ENCODE measurements around the gene TMEM125. TPM values are rescaled to one million over a fixed set of nuclear protein-coding genes. Genes with fewer than 3 reads are reported as not detected.
A peak's percentile ranks its signal among the peaks of the same experiment; 100 is the strongest.

TMEM125 gene
- total RNA-seq, 1 donor from 2014 or later = 1.2 TPM

DNA sequence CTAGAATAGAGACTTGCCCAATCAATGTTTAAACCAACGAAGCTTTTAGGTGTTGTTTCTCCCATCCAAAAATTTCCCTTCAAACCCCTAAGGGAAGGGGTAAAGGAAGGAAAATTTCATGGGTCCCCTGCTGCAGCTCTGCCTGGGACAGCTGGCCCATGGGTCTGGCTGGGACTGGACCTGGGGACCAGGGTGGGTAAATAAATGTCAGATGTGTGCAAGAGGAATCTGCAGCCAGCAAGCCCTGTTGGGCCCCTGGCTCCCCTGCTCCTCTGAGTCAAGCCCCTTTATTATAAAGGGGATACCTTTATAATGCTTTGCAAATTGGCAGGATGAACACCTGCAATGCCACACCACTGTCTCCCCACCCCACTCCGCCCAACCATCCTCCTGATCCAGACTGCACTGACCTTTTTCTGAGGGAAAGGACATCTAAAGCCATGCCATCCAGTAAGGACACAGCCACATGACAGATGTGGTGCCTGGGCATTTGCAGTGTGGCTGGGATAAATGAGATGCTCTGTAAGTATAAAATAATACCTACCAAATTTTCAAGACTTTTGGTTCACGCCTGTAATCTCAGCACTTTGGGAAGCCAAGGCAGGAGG, 1.9 kb upstream of the TMEM125 start:
- DNase-seq (ENCODE audit: extremely low spot score in 2 of 2) = peak in 1 of 2 donors; percentile 60
- Histone ChIP-seq H3K4me1 (peaks cover 5% of the 10 kb centered on the region), H3K27ac (no peak overlapping the region), H3K4me3 (no peak overlapping the region), H3K36me3 (no peaks in the 10 kb centered on the region), H3K27me3 (no peaks in the 10 kb centered on the region), H3K9me3 (no peaks in the 10 kb centered on the region)
- intact Hi-C loops (cut with DNase I) = no loop called here
- TF ChIP-seq POLR2AphosphoS5 (IDR thresholded peaks at IDR 0.05; ENCODE audit: insufficient read depth in 1 of 2, low read depth in 1 of 2) (no peak), POLR2A (IDR thresholded peaks at IDR 0.05) (no peak)
- TF ChIP-seq, protein P1, sequence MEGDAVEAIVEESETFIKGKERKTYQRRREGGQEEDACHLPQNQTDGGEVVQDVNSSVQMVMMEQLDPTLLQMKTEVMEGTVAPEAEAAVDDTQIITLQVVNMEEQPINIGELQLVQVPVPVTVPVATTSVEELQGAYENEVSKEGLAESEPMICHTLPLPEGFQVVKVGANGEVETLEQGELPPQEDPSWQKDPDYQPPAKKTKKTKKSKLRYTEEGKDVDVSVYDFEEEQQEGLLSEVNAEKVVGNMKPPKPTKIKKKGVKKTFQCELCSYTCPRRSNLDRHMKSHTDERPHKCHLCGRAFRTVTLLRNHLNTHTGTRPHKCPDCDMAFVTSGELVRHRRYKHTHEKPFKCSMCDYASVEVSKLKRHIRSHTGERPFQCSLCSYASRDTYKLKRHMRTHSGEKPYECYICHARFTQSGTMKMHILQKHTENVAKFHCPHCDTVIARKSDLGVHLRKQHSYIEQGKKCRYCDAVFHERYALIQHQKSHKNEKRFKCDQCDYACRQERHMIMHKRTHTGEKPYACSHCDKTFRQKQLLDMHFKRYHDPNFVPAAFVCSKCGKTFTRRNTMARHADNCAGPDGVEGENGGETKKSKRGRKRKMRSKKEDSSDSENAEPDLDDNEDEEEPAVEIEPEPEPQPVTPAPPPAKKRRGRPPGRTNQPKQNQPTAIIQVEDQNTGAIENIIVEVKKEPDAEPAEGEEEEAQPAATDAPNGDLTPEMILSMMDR (IDR thresholded peaks at IDR 0.05) = no peak

DNA sequence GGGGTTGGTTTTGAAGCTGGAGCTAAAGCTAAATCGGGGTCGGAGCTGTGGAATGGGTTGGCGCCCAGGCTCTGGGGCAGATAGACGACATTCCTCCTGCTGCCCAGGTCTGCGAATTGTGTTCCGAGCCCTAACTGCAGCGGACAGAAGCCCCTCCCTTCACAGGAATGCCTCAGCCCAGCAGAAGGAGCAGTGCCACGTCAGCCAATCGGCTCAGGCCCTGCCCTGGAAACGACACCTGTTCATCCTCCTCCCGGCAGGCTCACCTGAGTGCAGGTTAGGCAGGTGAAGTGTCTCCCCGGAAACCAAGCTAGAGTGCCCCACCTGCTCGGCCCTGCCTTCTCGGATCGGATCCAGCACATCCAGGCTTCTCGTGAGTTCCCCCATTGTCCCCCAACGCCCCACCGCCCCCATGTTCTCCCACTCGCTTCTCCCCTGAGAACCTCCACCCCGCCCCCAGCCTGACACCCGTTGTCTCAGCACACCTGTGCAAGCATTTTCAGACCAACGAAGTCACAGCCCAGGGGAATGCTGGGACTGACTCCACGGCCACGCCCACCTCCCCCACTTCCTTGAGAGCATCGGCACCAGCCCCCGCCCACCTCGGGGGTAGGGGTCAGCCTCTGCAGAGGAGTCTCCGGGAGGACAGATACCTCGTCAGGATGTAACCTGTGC, 775 bp downstream of the TMEM125 start:
- Histone ChIP-seq H3K9me3 (no peaks in the 10 kb centered on the region), H3K27me3 (no peaks in the 10 kb centered on the region), H3K36me3 (no peaks in the 10 kb centered on the region), H3K4me1 (peaks cover 5% of the 10 kb centered on the region), H3K27ac (no peak overlapping the region), H3K4me3 (peak overlapping the region in 1 of 2 donors; percentile 2)
- intact Hi-C loops (cut with DNase I) = no loop called here
- TF ChIP-seq, protein P1 (IDR thresholded peaks at IDR 0.05) = no peak
- TF ChIP-seq POLR2AphosphoS5 (IDR thresholded peaks at IDR 0.05; ENCODE audit: insufficient read depth in 1 of 2, low read depth in 1 of 2) = no peak
- no peak for TF ChIP-seq POLR2A (IDR thresholded peaks at IDR 0.05)
- peak; percentile 72 to 94 for DNase-seq (ENCODE audit: extremely low spot score in 2 of 2)

DNA sequence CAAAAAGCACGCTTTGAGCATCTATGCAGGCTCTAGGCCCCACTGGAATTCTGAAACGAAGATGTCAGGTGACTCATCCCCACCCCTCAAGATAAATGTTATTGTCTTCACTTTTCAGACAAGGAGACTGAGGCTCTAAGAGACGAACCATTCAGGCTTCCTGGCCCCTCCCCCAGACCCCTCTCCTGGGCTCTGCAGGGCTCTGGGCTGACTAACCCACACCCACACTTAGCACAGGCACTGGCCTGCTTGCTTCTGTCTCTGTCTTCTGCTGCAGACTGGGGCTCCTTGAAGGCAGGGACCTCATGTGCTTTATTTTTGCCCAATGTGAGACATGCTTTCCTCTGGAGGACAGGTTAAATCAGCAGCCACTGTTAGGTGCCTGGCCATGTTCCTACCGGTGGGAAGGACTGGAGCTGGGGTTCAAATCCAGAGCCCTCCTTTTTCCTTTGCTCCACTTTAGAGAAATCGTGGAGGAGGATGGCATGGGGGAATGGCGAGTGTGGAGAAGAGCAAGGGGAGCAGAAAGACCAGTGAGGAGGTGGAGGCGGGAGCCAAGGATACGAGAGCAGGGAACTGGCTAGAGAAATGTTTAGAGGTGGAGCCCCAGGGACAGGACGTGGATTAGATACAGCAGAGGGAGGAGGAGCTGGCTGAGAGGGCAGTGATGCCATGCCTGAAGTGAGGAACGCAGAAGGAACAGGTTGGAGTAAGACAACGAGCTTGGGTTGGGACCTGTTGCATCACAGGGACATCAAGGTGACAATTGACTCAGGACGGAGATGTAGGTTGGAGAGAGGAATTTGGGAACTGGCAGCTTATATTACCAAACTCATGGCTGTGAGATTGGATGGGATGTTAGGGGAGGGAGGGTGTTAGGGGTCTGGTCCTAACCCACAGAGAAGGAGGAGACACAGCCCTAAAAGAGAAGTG, 1.7 kb downstream of the TMEM125 start:
- TF ChIP-seq POLR2AphosphoS5 (IDR thresholded peaks at IDR 0.05; ENCODE audit: insufficient read depth in 1 of 2, low read depth in 1 of 2) = no peak
- TF ChIP-seq, protein P1 (IDR thresholded peaks at IDR 0.05) = no peak
- no peak for TF ChIP-seq POLR2A (IDR thresholded peaks at IDR 0.05)
- intact Hi-C loops (cut with DNase I) = no loop called here
- Histone ChIP-seq H3K27me3 (no peaks in the 10 kb centered on the region), H3K36me3 (no peaks in the 10 kb centered on the region), H3K4me3 (no peak overlapping the region), H3K27ac (no peak overlapping the region), H3K4me1 (peaks cover 5% of the 10 kb centered on the region), H3K9me3 (no peaks in the 10 kb centered on the region)
- DNase-seq (ENCODE audit: extremely low spot score in 2 of 2) = peak in 1 of 2 donors; percentile 52

DNA sequence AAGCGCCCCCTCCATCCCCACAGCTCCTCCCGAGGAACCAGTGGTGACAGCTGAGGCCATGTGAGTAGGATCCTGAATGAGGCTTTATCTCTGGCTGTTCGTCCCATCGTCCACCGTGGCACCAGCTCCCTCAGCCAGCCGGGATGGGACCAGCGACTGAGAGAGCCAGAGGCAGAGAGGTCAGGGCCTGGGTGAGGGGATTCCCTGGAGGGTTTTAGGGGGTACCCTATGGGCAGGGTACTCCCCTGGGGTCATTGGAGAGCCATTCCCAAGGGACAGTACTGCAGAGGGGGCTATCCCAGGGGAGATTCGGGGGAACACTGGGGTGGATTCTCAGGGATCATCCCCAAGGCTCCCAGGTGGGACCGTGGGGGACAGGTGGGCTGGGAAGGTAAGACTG, 2.4 kb downstream of the TMEM125 start:
- TF ChIP-seq, protein P1 (IDR thresholded peaks at IDR 0.05) = no peak
- no peak for TF ChIP-seq POLR2AphosphoS5 (IDR thresholded peaks at IDR 0.05; ENCODE audit: insufficient read depth in 1 of 2, low read depth in 1 of 2)
- TF ChIP-seq POLR2A (IDR thresholded peaks at IDR 0.05) = no peak
- DNase-seq (ENCODE audit: extremely low spot score in 2 of 2) = no peak
- Histone ChIP-seq H3K9me3 (no peaks in the 10 kb centered on the region), H3K27me3 (no peaks in the 10 kb centered on the region), H3K36me3 (no peaks in the 10 kb centered on the region), H3K4me3 (no peak overlapping the region), H3K4me1 (peaks cover 5% of the 10 kb centered on the region), H3K27ac (no peak overlapping the region)
- intact Hi-C loops (cut with DNase I) = no loop called here
